SH-SY5Y (cell line): ENCODE measurements around the gene CBLB.

Experiments used
- GATA2 ChIP-seq: IDR thresholded peaks from 2 replicates; pipeline ENCODE4 v1.6.1; 2011; ENCODE audit warnings: mild to moderate bottlenecking, low read depth, low read length
- GATA3 ChIP-seq: IDR thresholded peaks from 2 replicates; pipeline ENCODE4 v1.6.1; 2011; ENCODE audit warnings: low read depth, mild to moderate bottlenecking, low read length, moderate library complexity

DNA sequence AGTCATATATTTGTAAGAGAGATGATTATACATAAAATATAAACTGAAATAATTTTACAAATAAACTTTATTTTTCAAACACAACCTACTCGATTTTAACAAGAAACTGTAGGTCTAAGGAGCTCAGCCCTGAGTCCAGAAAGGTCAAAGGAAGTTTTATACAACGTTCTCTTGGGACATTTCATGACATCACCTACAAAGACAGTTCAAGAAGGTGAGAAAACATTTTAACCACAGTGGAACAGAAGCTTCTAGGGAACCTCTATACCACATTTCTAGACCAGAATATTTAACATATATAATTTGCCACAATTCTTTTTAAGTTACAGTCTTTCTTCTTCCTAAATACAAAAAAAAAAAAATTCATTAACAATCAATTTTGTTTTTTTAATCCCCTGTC lies 40.1 kb downstream of the CBLB start:
- TF ChIP-seq GATA2 (no peak), GATA3 (no peak)
